CD4-positive, alpha-beta T cell treated with Interferon gamma for 1 hour (primary cell): ENCODE results near the gene NAV1.
"Not testable (repeated sequence)": the region's sequence is repeated elsewhere in the genome, so short reads cannot be mapped to it uniquely, and the experiment has no call there.

ENCODE experiments used
- DNase-seq: peaks from one replicate; pipeline ENCODE4 v3.0.0-alpha.2; 2020

The NAV1 gene

GRCh38 chr1:201549522-201549921 lies 10.6 kb downstream of the NAV1 start:
- DNase-seq, result not testable (repeated sequence)

- DNase-seq, result no peak
Measured at GRCh38 chr1:201551096-201551495, 12.2 kb downstream of the NAV1 start.

- peak; percentile 48 for DNase-seq
Measured at GRCh38 chr1:201551877-201552731, 13.2 kb downstream of the NAV1 start.

- no peak for DNase-seq
Measured at GRCh38 chr1:201552941-201553351, 14.0 kb downstream of the NAV1 start.

GRCh38 chr1:201553496-201554189 lies 14.7 kb downstream of the NAV1 start:
- no peak for DNase-seq

DNA sequence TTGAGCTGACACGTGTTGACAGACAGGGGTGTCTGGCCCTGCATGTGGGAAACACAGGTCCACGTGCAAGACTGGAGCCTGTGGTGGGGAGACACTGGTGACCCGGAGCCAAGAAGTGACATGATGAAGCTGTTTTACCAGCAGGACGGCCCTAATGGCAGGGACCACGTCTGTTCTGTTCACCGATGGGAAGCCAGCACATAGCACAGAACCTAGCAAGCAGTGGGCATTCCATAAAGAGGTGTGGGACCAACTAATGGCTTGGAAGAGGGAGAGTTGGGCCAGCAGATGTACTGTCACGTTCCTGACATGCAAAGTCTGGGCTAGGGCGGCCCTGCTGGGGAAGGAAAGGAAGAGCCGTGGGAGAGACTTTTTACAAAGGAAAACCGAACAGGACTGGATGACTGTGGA lies 15.3 kb downstream of the NAV1 start:
- no peak for DNase-seq

GRCh38 chr1:201554789-201555592 lies 16.1 kb downstream of the NAV1 start:
- DNase-seq, result no peak

DNA sequence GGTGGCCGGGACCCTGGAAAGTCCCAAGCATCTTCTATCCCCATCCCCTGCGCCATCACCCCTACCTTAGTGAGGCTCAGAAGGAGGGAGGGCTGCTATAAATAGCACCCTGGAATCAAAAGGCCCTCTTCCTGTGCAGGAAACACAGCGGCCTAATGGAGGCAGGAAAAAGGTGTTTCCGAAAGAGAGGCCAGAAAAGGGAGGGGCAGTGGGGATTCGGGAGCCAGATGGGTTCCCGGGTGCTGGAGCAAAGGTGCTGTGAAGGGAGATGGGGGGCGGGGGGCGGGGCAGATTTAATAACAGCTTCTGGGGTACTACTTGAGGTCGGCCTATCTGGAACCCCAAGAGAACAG lies 16.6 kb downstream of the NAV1 start:
- no peak for DNase-seq

DNA sequence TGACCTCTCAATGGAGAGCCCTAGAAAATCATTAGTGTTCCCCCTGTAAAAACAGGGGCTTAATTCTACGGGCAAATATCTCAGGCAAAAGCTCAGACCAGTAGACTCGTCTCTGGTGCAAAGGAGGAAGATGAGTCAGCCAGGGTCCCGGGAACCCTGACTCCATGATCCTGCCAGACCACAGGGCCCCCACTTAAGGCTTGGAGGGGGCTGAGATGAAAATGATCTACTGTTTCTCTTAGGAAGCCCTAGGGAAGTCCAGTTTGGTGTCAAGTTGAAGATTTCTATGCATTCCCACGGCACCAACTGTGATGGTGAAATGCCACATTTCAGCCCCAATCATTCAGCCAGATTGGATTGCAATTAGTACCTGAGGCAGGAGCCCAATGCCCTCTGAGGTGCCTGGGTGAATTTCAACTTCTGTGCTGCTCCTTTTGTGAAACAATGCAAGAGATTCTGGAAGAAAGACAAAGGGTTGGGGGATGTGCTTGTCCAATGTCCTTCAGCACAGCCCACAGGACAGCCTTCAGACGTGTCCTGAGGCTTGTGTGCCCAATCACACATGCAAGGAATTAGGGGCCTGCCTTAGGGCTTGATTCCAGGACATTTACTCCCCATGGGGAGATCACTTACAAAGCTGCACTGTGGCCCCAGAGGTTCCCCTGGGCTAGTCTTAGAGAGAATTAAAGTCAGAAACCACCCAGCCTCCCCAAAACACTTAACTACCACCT lies 18.1 kb downstream of the NAV1 start:
- DNase-seq, result no peak

DNA sequence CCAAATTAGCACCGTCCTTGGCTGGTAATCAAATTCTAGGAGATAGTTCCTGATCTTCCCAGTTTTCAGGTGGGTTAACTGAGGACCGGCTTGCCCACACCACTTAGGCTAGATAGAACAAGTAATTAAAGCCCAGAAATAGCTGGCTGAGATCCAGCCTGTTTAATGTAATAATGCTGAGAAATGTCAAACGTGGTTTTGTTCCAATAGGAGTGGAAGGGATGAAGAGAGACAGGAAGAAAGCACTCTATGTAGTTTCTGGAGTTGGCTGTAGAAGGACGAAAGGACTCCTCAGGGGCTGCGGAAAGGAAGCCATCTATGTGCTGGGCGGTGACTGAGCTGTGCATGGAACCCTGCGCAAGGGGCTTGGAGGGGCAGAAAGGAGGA lies 18.6 kb downstream of the NAV1 start:
- no peak for DNase-seq

GRCh38 chr1:201559679-201560162 lies 20.8 kb downstream of the NAV1 start:
- DNase-seq, result peak; percentile 58

DNA sequence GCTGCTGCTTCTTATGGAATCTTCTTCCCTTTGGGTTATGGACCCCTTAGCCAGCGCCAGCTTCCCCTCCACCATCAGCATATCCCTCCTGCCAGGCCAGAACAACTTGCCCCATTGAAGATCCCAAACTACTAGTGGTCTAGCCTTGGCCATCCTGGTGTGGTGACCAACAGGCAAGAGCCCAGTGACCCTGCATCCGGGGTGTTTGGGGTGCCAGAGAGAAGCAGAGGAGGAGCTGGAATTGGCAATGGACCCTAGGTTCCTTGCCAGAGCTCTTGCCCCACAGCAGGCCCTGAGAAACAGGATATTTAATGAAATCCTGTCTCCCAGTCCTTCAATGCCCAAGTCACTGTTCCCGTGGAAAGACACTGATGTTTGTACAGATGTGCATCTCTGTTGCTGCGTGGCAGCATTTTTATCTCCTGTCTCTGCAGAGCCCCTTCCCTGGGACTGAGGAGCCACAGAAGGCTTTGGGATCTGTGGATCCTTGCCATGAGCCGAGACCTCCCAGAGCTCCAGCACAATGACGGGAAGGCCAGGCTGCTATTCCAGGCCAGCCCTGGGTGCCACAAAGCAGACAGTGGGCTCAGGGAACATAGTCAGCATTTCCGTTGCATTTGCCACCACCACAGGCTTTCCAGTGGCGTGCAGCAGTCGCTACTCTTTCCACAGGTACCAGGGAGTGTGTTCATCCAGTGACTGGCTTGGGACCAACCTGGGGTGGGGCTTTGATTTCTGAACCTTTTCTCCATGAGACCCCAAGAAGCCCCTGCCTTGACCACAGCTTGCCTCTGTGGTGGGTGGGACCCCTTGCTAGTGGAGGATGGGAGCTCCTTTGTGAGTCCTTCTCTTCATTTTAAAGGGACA lies 21.6 kb downstream of the NAV1 start:
- no peak for DNase-seq

- no peak for DNase-seq
Measured at GRCh38 chr1:201561195-201561564, 22.3 kb downstream of the NAV1 start.

DNA sequence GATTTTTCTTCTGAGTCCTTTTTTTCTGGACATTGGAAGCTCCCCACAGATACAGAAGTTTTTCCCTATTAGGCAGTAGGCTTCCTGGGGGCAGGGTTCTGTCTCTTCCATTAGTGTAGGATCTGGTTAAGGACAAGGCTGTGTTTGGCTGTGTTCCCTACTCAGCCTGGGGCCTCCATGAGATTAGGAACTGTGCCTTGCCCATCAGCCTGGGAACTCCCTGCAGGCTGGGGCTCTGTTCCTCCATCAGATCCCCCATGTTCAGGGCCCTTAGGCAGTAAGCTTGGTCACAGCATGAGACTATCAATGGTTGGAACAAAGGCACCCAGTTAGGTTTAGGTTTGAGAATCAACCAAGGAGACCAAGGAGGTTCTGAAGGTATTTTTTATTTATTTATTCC lies 22.7 kb downstream of the NAV1 start:
- no peak for DNase-seq

DNA sequence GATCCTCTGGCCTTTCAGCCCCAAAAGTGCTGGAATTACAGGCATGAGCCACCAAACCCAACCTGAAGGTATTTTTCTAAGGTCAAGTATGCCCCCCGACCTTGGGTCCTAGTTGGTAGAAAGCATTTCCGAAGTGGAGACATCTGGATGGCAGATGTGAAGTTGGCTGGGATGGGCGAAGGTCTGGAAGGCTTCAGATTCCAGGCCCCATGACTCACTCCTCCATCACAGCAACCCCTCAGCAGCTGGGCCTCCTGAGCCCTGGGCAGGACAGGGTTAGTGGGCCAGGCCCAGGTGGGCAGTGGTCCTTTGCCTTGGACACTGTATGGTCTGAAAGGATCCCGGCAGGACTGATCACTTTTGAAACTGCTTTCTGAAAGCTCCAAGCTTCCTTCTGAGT lies 23.3 kb downstream of the NAV1 start:
- DNase-seq, result no peak

DNA sequence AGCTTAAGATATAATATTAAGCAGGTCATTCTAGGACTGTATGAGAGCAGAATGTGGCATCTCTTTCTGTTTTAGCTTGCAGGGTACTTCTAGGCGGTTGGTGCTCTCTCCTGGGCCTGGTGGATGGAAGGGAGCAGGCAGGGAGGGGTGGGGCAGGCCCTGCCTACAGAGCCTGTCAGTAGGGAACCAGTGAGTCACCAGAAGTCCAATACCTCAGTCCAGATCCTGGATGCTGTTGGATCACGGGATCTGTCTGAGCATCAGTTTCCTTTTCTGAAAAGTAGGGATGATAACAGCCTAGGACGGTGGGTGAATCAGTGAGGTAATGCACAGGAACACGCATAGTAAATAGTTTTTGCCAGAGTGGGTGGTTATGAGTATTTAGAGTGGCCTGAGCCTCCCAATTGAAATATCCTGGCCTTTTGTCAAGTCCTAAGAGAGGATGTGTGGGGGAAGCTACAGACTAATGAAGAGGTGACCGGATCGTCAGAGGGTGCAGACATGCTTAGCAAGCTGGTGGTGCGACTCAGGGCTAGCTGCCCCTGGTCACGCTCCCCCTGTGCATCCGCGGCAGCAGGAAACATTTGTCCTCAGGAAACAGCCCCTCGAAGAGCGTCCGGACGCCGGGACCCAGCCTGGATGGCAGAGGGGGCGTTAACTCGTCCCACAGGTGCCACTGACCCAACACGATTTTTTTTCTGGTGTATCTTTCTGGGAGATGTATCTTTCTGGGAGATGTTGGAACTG lies 23.9 kb downstream of the NAV1 start:
- no peak for DNase-seq

GRCh38 chr1:201563406-201563780 lies 24.5 kb downstream of the NAV1 start:
- no peak for DNase-seq

- no peak for DNase-seq
Measured at GRCh38 chr1:201563941-201564340, 25.0 kb downstream of the NAV1 start.

GRCh38 chr1:201565024-201565730 lies 26.2 kb downstream of the NAV1 start:
- no peak for DNase-seq

DNA sequence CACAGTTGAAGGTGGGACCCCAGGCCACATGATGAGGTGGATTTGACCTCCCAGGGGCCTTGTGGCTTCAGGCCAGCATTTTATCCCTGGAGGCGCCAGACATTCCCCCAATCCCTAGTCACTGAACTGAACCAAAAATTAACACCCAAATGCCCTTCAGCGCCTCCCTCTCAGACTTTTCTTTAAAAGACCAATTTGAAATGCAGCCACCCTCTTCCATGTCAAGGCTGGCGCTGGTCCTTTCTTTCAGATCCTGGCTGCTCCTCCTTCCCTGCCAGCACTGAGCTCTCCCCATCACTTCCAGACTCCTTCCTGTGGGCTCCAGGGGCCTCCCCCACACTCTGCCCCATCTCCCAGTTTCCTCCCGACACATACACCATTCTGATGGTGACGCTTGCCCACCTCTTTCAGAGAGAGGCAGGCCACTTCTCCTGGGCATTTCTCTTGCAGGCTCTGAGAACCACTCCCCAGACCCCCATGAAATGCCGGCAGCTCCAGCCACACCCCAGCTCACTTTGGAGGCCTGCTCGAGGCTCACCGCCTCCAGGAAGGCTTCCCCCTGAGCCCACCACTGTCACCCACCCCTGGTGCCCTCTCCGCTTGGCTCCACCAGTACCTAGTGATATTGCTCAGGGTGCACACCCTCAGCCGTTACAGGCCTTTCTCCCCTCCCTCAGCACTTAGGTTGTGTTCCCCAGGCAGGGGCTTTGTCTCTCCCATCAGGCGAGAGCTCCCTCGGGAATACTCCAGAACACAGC lies 27.0 kb downstream of the NAV1 start:
- no peak for DNase-seq
